Esophagus squamous epithelium (tissue), 5 donors: ENCODE data around the gene ARAF. TPM values are rescaled to one million over a fixed set of nuclear protein-coding genes. Genes with fewer than 3 reads are reported as not detected.
A peak's percentile ranks its signal among the peaks of the same experiment; 100 is the strongest.
"Not testable (repeated sequence)": the region's sequence is repeated elsewhere in the genome, so short reads cannot be mapped to it uniquely, and the experiment has no call there.

Experiments
- DNase-seq: peaks from one replicate; lab custom pipeline; 2025; lab: John Stamatoyannopoulos, UW
- H3K27ac ChIP-seq, 4 donors: fragments of 200-600 bp; sonication (generic); one replicate each; pipeline ENCODE4 v1.5.1; 2016 to 2019; ENCODE audit warnings: mild to moderate bottlenecking in 1 of 4
- H3K27me3 ChIP-seq, 4 donors: fragments of 200-600 bp; sonication (generic); 1 replicate in 3 of 4; 2 replicates in 1 of 4; pipeline versions ENCODE4 v1.5.1 to v1.6.0; 2017 to 2021; ENCODE audit warnings: antibody characterized with exemption in 1 of 4
- H3K36me3 ChIP-seq, 3 donors: fragments of 200-600 bp; sonication (generic); one replicate each; pipeline ENCODE4 v1.5.1; 2016 to 2019
- H3K4me1 ChIP-seq, 3 donors: fragments of 200-600 bp; sonication (generic); one replicate each; pipeline ENCODE4 v1.5.1; 2017 to 2019
- H3K4me3 ChIP-seq, 4 donors: fragments of 200-600 bp; sonication (generic); 1 replicate in 3 of 4; 2 replicates in 1 of 4; pipeline ENCODE4 v1.5.1; 2016 to 2019; ENCODE audit warnings: mild to moderate bottlenecking in 2 of 4, moderate library complexity in 1 of 4
- H3K9me3 ChIP-seq, 3 donors: fragments of 200-600 bp; sonication (generic); one replicate each; pipeline ENCODE4 v1.5.1; 2016 to 2019
- POLR2A ChIP-seq, 4 donors: fragments of 450-650 bp; IDR thresholded peaks; one replicate each; pipeline ENCODE4 v1.6.1; 2017; ENCODE audit warnings: antibody characterized with exemption in 4 of 4, mild to moderate bottlenecking in 4 of 4, moderate library complexity in 3 of 4
- WGBS, 2 donors: methylation state at CpG; one replicate each; pipeline ENCODE4 v1.1.5; 2018; 5-methylcytosine and 5-hydroxymethylcytosine counted together
- intact Hi-C: fragments of 100-400 bp; cut with DNase I; formaldehyde crosslinking; loops from one replicate; pipeline ENCODE4 v1.15.0; 2022
- total RNA-seq, 4 donors: library from RNA; depleted of rRNA; stranded (reverse); fragments of >200 nt; gene quantifications; one replicate each; pipeline ENCODE4 v1.1.0, GENCODE V29; 2016
- TF ChIP-seq, protein P1 (sequence below), 6 experiments: fragments of 450-650 bp in 4 of 6; fragments of 200-600 bp in 2 of 6; sonication (generic) in 2 of 6; IDR thresholded peaks; one replicate each; pipeline ENCODE4 v1.5.1; 2016 to 2019; ENCODE audit warnings: antibody characterized with exemption in 6 of 6, mild to moderate bottlenecking in 4 of 6, moderate library complexity in 4 of 6
- donor health status: DM: yes; HTN: yes; CAD: no.

Gene ARAF
- total RNA-seq, 4 donors from 2014 or later: 19.8 to 37.4 (median 24.0) TPM

DNA sequence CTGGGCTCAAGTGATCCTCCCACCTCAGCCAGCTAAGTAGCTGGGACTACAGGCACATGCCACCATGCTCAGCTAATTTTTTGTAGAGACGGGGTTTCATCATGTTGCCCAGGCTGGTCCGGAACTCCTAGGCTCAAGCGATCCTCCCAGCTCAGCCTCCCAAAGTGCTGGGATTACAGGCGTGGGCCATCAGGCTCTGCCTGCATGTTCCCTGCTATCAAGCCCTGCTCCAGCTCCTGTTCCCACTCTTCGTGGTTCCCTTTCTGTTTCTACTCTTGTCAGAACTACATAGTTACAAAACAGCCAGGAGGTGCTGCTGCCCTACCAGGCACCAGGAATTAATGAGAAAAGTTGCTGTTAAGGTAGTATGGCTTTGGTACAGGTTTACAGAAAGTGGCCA is 30.0 kb downstream of the ARAF start:
- no peak for TF ChIP-seq POLR2A (IDR thresholded peaks at IDR 0.05)
- TF ChIP-seq, protein P1, sequence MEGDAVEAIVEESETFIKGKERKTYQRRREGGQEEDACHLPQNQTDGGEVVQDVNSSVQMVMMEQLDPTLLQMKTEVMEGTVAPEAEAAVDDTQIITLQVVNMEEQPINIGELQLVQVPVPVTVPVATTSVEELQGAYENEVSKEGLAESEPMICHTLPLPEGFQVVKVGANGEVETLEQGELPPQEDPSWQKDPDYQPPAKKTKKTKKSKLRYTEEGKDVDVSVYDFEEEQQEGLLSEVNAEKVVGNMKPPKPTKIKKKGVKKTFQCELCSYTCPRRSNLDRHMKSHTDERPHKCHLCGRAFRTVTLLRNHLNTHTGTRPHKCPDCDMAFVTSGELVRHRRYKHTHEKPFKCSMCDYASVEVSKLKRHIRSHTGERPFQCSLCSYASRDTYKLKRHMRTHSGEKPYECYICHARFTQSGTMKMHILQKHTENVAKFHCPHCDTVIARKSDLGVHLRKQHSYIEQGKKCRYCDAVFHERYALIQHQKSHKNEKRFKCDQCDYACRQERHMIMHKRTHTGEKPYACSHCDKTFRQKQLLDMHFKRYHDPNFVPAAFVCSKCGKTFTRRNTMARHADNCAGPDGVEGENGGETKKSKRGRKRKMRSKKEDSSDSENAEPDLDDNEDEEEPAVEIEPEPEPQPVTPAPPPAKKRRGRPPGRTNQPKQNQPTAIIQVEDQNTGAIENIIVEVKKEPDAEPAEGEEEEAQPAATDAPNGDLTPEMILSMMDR (IDR thresholded peaks at IDR 0.05): no peak
- Histone ChIP-seq H3K9me3 (no peaks in the 10 kb centered on the region), H3K36me3 (no peaks in the 10 kb centered on the region), H3K27me3 (no peaks in the 10 kb centered on the region), H3K27ac (no peak overlapping the region), H3K4me3 (no peak overlapping the region), H3K4me1 (no peaks in the 10 kb centered on the region)
- 84% methylated on average over 5 of the region's 5 CpGs; no CpG with 5 or more reads in 1 of the 2 donors for WGBS, 2 donors
- intact Hi-C loops: no loop called here
- DNase-seq: no peak

DNA sequence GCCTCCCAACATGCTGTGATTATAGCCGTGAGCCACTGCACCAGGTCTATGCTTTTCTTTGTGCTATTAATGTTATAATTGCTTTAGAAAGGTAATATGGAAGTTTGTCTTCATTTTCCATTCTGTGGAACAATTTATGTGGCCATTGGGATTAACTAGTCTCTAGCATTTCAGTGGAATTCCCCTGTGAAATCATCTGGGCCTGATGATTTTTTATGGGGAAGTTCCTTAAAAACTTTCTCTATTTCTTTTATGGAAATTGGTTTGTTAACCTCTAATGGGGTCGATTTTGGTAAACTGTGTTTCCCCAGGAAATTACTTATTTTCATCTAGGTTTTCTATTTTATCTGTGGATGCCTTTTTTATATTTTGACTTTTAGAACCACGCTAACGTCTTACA is 32.5 kb downstream of the ARAF start:
- H3K9me3 ChIP-seq: peaks cover 0 to 8% (median 0%) of the 10 kb centered on the region in 3 donors
- WGBS, 2 donors: 59 to 73% methylated on average over 3 to 4 of the region's 4 CpGs
- TF ChIP-seq POLR2A (IDR thresholded peaks at IDR 0.05): no peak
- TF ChIP-seq, protein P1 (IDR thresholded peaks at IDR 0.05): no peak
- DNase-seq: no peak
- no peaks in the 10 kb centered on the region for H3K27me3 ChIP-seq
- H3K4me1 ChIP-seq: no peaks in the 10 kb centered on the region
- H3K4me3 ChIP-seq: no peak overlapping the region
- intact Hi-C loops: no loop called here
- no peak overlapping the region for H3K27ac ChIP-seq
- no peaks in the 10 kb centered on the region for H3K36me3 ChIP-seq

DNA sequence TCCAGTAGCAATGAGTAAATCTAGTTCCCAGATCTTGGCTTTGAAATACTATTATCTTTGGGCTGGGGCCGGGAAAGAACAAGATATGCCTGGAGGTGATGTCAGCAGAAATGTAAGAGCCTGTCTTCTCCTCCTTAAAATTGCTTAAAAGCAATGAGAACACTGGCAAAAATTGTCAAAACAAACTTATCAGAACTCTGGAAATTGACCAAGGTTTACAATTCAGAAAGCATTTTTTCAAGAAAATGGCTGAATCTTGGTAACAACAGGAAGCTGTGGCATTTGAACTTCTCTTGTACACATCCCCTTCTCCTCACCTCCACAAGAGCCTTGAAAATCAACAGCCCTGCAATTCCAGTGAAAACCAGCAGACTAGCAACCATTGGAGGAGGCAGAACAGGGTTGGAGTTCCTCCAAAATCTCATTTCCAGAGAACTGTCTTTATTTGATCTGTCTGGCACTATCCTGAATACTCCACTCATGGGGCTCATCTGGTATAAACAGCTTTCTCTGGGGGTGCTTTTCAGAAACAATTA is 34.8 kb downstream of the ARAF start:
- intact Hi-C loops: no loop called here
- TF ChIP-seq, protein P1 (IDR thresholded peaks at IDR 0.05): no peak
- no peak for TF ChIP-seq POLR2A (IDR thresholded peaks at IDR 0.05)
- no peaks in the 10 kb centered on the region for H3K4me1 ChIP-seq

DNA sequence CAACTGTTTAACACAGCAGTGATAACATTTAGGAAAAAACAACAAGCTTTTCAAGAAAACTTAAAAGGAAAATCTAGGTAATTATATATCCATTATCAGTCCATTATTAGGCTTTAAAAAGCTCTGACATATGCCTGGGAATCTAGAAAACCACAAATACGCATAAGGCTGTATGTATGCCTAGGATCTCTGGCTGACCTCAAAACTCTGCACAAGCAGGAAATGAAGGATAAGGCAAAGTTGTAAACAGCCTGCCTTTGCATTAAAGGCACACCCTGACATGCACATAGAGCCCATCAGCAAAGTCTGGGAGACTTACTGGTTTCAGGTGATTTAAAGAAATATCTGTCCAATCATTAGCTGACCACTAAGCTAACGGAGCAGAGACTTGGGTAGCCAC is 35.3 kb downstream of the ARAF start:
- TF ChIP-seq, protein P1 (IDR thresholded peaks at IDR 0.05): no peak
- no peak for TF ChIP-seq POLR2A (IDR thresholded peaks at IDR 0.05)
- Histone ChIP-seq H3K36me3 (no peaks in the 10 kb centered on the region), H3K9me3 (peaks cover 0 to 8% (median 0%) of the 10 kb centered on the region in 3 donors), H3K27me3 (no peaks in the 10 kb centered on the region), H3K4me3 (no peak overlapping the region), H3K27ac (peak overlapping the region in 1 of 4 donors; percentile 11), H3K4me1 (no peaks in the 10 kb centered on the region)
- intact Hi-C loops: no loop called here
- no peak for DNase-seq
- 52 to 74% methylated on average over 2 of the region's 2 CpGs for WGBS, 2 donors

More for the DNA sequence above, 34.8 kb downstream of the ARAF start:
- Histone ChIP-seq H3K4me3 (no peak overlapping the region), H3K27ac (peak overlapping the region in 1 of 4 donors; percentile 11), H3K36me3 (no peaks in the 10 kb centered on the region), H3K27me3 (no peaks in the 10 kb centered on the region), H3K9me3 (peaks cover 0 to 8% (median 0%) of the 10 kb centered on the region in 3 donors)
- WGBS, 2 donors: 0 to 29% methylated on average over 1 of the region's 1 CpG
- no peak for DNase-seq

DNA sequence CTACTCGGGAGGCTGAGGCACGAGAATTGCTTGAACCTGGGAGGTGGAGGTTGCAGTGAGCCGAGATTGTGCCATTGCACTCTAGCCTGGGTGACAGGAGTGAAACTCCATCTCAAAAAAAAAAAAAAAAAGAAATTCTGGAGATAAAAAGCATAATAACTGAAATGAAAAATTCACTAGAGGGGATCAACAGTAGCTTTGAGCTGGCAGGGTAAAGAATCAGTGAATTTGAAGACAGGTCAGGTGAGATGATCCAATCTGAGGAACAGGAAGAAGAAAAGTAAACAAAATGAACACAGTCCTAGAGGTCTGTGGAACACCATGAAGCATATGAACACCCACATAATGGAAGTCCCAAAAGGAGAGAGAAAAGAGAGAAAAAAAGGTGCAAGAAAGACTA is 36.2 kb downstream of the ARAF start:
- Histone ChIP-seq H3K9me3 (peaks cover 0 to 8% (median 0%) of the 10 kb centered on the region in 3 donors), H3K27ac (no peak overlapping the region), H3K4me3 (no peak overlapping the region), H3K4me1 (no peaks in the 10 kb centered on the region), H3K36me3 (no peaks in the 10 kb centered on the region), H3K27me3 (no peaks in the 10 kb centered on the region)
- intact Hi-C loops: no loop called here
- WGBS, 2 donors: 74% methylated on average over 3 of the region's 3 CpGs; no CpG with 5 or more reads in 1 of the 2 donors
- DNase-seq: no peak
- no peak for TF ChIP-seq POLR2A (IDR thresholded peaks at IDR 0.05)
- TF ChIP-seq, protein P1 (IDR thresholded peaks at IDR 0.05): no peak

DNA sequence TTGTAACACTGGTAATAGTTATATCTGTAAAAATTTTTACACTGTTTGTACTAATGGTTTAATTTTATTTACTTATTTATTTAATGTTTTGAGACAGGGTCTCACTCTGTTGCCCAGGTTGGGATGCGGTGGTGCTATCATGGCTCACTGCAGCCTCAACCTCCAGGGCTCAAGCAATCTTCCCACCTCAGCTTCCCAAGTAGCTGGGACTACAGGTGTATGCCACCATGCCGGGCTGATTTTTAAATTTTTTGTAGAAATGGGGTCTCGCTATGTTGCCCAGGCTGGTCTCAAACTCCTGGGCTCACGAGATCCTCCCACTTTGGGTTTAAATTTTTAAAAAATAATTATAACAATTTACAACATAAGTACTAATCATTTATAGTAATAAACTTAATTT is 42.1 kb downstream of the ARAF start:
- H3K27me3 ChIP-seq, H3K9me3 ChIP-seq, H3K4me3 ChIP-seq, H3K36me3 ChIP-seq, H3K4me1 ChIP-seq, H3K27ac ChIP-seq, intact Hi-C loops, DNase-seq: not testable (repeated sequence)
- WGBS, 2 donors: 83 to 85% methylated on average over 4 of the region's 4 CpGs
